Cardiac fibroblast (primary cell): Measurements from ENCODE around the gene GGN.

Experiments
- DNase-seq, 2 donors: peaks; one replicate each; pipeline versions ENCODE4 v3.0.0 to v3.0.0-alpha.2; 2010; ENCODE audit warnings: low read depth in 2 of 2
- H3K4me3 ChIP-seq, 2 donors: replicated peaks in 1 of 2; 1 replicate in 1 of 2; 2 replicates in 1 of 2; pipeline ENCODE4 v1.5.1; 2011; ENCODE audit warnings: low read depth in 2 of 2, low read length in 2 of 2, mild to moderate bottlenecking in 2 of 2, moderate library complexity in 1 of 2
- CTCF ChIP-seq: IDR thresholded peaks from one replicate; pipeline ENCODE4 v1.5.1; 2011; ENCODE audit warnings: low read depth, mild to moderate bottlenecking, low read length, inconsistent platforms

GGN gene

DNA sequence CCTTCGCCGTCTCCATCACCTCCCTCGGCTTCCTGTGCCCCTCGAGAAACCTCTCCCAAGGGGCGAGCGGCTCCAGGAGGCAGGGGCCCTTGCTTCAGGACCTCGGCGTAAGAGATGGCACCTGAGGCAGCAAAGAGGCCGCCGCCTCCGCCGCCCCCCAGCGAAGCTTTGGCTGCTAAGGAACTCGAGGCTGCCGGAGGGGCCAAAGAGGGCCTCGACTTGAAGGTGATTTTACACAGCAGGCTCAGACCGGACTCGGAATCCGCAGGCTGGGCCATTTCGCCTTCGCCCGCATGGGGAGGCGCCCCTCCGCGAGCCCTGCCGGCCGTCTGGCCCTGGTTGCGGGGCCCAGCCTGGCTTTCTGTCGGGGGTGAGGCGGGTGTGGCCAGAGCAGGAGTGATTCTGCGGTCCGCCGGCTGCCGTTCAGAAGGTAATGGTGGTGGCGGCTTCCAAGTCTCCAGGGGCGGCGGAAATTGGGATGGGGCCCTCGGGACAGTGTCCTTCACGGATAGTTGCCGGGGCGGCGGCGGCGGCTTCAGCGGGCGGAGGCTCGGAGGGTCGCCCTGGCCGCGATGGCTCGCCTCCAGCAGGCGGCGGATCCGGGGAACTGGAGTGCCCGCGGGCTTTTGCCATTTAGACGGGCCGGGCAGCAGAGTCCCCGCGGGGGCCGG lies 1.4 kb downstream of the GGN start:
- no peak for DNase-seq
- TF ChIP-seq CTCF = no peak
- no peak overlapping the region for H3K4me3 ChIP-seq

DNA sequence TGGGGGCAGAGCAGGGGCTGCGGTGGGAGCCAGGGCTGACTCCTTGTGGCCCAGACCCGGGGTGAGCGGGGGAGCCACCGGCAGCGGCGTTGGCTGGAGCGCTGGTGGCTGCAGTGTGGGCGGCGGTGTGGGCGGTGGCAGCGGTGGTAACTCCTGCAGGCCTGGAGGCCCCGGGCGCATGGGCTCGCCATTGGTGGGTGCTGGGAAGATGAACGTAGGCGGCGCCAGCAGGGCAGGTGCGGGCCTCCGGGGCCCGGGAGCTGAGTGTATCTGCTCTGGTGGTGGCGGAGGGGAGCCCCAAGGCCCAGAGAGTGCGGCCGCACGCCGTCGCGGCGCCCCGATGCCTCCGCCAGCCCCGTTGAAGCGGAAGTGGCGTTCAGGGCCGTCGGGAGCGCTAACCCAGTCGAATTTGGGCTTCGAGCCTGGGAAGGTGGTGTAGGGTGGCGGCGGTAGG lies 2.0 kb downstream of the GGN start:
- no peak overlapping the region for H3K4me3 ChIP-seq
- TF ChIP-seq CTCF = no peak
- DNase-seq = no peak

DNA sequence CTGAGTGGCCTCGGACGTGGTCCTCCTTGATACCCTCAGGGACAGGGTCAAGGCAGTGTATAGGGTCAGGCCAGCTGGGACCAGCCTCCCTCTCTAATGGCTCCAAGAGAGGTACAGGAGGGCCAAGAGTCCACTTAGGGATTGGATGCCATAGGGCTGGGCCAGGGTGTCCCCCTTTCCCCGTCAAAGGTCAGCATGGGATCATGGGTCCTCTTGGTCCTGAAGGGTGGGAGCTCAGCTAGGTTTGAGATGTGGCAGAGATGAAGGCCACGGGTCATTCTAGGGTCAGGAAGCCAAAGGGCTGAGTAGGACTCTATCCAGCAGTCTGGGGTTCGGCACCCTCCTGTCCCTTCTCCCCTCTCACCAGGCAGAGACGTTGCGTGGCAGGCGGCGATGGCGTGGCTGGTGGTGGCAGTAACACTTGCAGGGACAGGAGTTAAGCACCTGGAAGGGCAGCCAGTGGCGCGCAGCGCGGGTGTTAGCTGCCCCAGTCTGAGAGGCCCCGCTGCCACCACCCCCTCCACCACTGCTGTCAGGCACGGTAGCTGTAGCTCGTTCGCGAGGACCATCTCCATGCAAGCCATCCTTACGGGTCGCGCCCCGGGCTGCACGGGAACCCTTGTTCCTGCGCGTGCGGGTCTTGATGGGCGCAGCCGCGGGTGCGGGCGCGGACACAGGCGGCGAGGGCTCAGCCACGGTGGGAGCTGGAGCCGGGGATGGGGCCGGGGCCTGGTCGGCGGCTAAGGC lies 2.6 kb downstream of the GGN start:
- DNase-seq = no peak
- no peak overlapping the region for H3K4me3 ChIP-seq
- no peak for TF ChIP-seq CTCF

- DNase-seq = peak; percentile 34 to 39
- peak; percentile 55 for TF ChIP-seq CTCF
- no peak overlapping the region for H3K4me3 ChIP-seq
Measured at GRCh38 chr19:38384209-38385027, 3.4 kb downstream of the GGN start.

DNA sequence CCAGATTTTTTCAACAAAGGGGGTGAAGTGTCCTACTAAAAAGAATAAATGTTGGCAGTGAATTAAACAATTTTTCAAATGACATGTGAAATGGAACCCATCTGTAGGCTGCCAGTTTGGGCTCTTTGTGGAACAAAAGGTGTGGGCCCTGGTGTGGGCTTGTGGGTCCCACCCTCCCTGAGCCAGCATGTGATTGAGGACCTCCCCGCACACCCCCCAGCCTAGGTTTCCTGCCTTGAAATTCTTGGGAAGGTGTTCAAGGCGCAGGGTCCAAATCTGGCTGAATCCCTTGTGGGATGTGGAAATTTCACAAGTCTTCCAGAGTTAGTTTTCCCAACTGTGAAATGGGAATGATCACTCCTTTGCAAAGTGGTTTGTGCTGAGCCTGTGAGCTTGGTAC lies 4.1 kb downstream of the GGN start:
- no peak overlapping the region for H3K4me3 ChIP-seq
- TF ChIP-seq CTCF = no peak
- DNase-seq = no peak

- DNase-seq = no peak
- TF ChIP-seq CTCF = no peak
- H3K4me3 ChIP-seq = no peak overlapping the region
Measured at GRCh38 chr19:38383184-38383583, 4.7 kb downstream of the GGN start.
